Astrocyte (in vitro differentiated cells and primary cell): ENCODE results near the gene TXLNA. TPM values are rescaled to one million over a fixed set of nuclear protein-coding genes. Genes with fewer than 3 reads are reported as not detected.

ENCODE experiments used
- DNase-seq: peaks from one replicate; pipeline ENCODE4 v3.0.0-alpha.2; 2010; ENCODE audit warnings: low read depth
- FAIRE-seq: peaks from 2 replicates; lab custom pipeline; 2011; peaks lifted over from hg19 to GRCh38; lab: Jason Lieb, UNC
- H2AFZ ChIP-seq: 2 replicates; pipeline ENCODE4 v1.6.0; 2012; ENCODE audit warnings: low read depth, low read length, inconsistent platforms
- H3K27ac ChIP-seq: 2 replicates; pipeline ENCODE4 v1.5.1; 2011; ENCODE audit warnings: low read depth, low read length, inconsistent platforms
- H3K27me3 ChIP-seq: 2 replicates; pipeline ENCODE4 v1.6.0; 2011; ENCODE audit warnings: low read length, inconsistent platforms; ENCODE audit not compliant: insufficient read depth
- H3K36me3 ChIP-seq: 2 replicates; pipeline ENCODE4 v1.5.1; 2011; ENCODE audit warnings: low read length, inconsistent platforms; ENCODE audit not compliant: insufficient read depth
- H3K4me1 ChIP-seq: 2 replicates; pipeline ENCODE4 v1.5.1; 2011; ENCODE audit warnings: low read length, inconsistent platforms; ENCODE audit not compliant: insufficient read depth
- H3K4me2 ChIP-seq: 2 replicates; pipeline ENCODE4 v1.6.0; 2012; ENCODE audit warnings: low read length, inconsistent platforms
- H3K4me3 ChIP-seq: 2 replicates; pipeline ENCODE4 v1.5.1; 2011; ENCODE audit warnings: low read depth, mild to moderate bottlenecking, low read length, inconsistent platforms; ENCODE audit not compliant: insufficient read depth
- H3K79me2 ChIP-seq: 2 replicates; pipeline ENCODE4 v1.6.0; 2012; ENCODE audit warnings: mild to moderate bottlenecking, low read length, inconsistent platforms; ENCODE audit not compliant: insufficient read depth
- H3K9ac ChIP-seq: 2 replicates; pipeline ENCODE4 v1.6.0; 2012; ENCODE audit warnings: mild to moderate bottlenecking, low read length, inconsistent platforms
- H3K9me3 ChIP-seq: 2 replicates; pipeline ENCODE4 v1.5.1; 2012; ENCODE audit warnings: low read depth, mild to moderate bottlenecking, low read length, inconsistent platforms; ENCODE audit not compliant: insufficient read depth
- H4K20me1 ChIP-seq: 2 replicates; pipeline ENCODE4 v1.6.0; 2012; ENCODE audit warnings: low read length, inconsistent platforms; ENCODE audit not compliant: insufficient read depth
- H3K27ac Mint-ChIP-seq: one replicate; pipeline ENCODE4 v1.8.0; 2021; ENCODE audit warnings: mild to moderate bottlenecking, mixed read lengths; ENCODE audit not compliant: unreplicated experiment
- H3K27me3 Mint-ChIP-seq: one replicate; pipeline ENCODE4 v1.8.0; 2021; ENCODE audit warnings: low read depth, mixed read lengths; ENCODE audit not compliant: unreplicated experiment
- H3K36me3 Mint-ChIP-seq: one replicate; pipeline ENCODE4 v1.8.0; 2021; ENCODE audit warnings: low read depth, mixed read lengths; ENCODE audit not compliant: unreplicated experiment
- H3K4me1 Mint-ChIP-seq: one replicate; pipeline ENCODE4 v1.8.0; 2021; ENCODE audit warnings: low read depth, mixed read lengths; ENCODE audit not compliant: unreplicated experiment
- H3K4me3 Mint-ChIP-seq: one replicate; pipeline ENCODE4 v1.8.0; 2021; ENCODE audit warnings: mild to moderate bottlenecking, moderate library complexity, mixed read lengths; ENCODE audit not compliant: unreplicated experiment
- H3K9me3 Mint-ChIP-seq: one replicate; pipeline ENCODE4 v1.8.0; 2021; ENCODE audit warnings: mild to moderate bottlenecking, mixed read lengths; ENCODE audit not compliant: unreplicated experiment
- CTCF ChIP-seq: IDR thresholded peaks from 2 replicates; pipeline ENCODE4 v1.5.1; 2011; ENCODE audit warnings: low read depth, mild to moderate bottlenecking, inconsistent platforms, low read length, moderate library complexity; ENCODE audit not compliant: insufficient read depth
- EZH2 ChIP-seq: IDR thresholded peaks from 2 replicates; pipeline ENCODE4 v1.6.1; 2012; ENCODE audit warnings: mild to moderate bottlenecking, low read length, inconsistent platforms; ENCODE audit not compliant: insufficient read depth
- total RNA-seq: library from RNA; stranded (reverse); gene quantifications from 2 replicates; pipeline ENCODE4 v1.2.1, GENCODE V29; 2021

TXLNA gene
- total RNA-seq, 1 donor from 2014 or later = 65.8 TPM

- Mint-ChIP-seq H3K4me3 (peak overlapping the region; percentile 67), H3K36me3 (peaks cover 2% of the 10 kb centered on the region), H3K9me3 (no peaks in the 10 kb centered on the region), H3K4me1 (peaks cover 7% of the 10 kb centered on the region), H3K27me3 (no peaks in the 10 kb centered on the region), H3K27ac (peak overlapping the region; percentile 24)
- Histone ChIP-seq H3K4me3 (no peak overlapping the region), H4K20me1 (no peaks in the 10 kb centered on the region), H3K27ac (no peak overlapping the region), H3K79me2 (no peaks in the 10 kb centered on the region), H3K4me1 (peaks cover 28% of the 10 kb centered on the region), H3K9ac (no peak overlapping the region), H3K4me2 (no peak overlapping the region), H3K9me3 (no peaks in the 10 kb centered on the region), H3K27me3 (no peaks in the 10 kb centered on the region), H2AFZ (no peak overlapping the region), H3K36me3 (no peaks in the 10 kb centered on the region)
- DNase-seq = no peak
- FAIRE-seq = no peak
- TF ChIP-seq EZH2 (no peak), CTCF (no peak)
These were observed 59.9 kb downstream of the TXLNA start for GRCh38 chr1:32239337-32239736.

GRCh38 chr1:32239790-32240139, 60.3 kb downstream of the TXLNA start:
- Histone ChIP-seq H3K9me3 (no peaks in the 10 kb centered on the region), H3K27ac (no peak overlapping the region), H4K20me1 (no peaks in the 10 kb centered on the region), H3K79me2 (no peaks in the 10 kb centered on the region), H3K4me1 (peaks cover 28% of the 10 kb centered on the region), H3K4me3 (peak overlapping the region; percentile 56), H3K27me3 (no peaks in the 10 kb centered on the region), H3K9ac (peak overlapping the region; percentile 76), H2AFZ (peak overlapping the region; percentile 91), H3K36me3 (no peaks in the 10 kb centered on the region), H3K4me2 (peak overlapping the region; percentile 87)
- no peak overlapping the region for H3K27ac Mint-ChIP-seq
- H3K9me3 Mint-ChIP-seq = no peaks in the 10 kb centered on the region
- H3K4me3 Mint-ChIP-seq = peak overlapping the region; percentile 90
- DNase-seq = no peak
- no peaks in the 10 kb centered on the region for H3K27me3 Mint-ChIP-seq
- peaks cover 2% of the 10 kb centered on the region for H3K36me3 Mint-ChIP-seq
- FAIRE-seq = no peak
- no peak for TF ChIP-seq EZH2
- no peak for TF ChIP-seq CTCF
- H3K4me1 Mint-ChIP-seq = peaks cover 7% of the 10 kb centered on the region

GRCh38 chr1:32240140-32240951, 60.9 kb downstream of the TXLNA start:
- H3K4me3 ChIP-seq = peak overlapping the region; percentile 56
- Mint-ChIP-seq H3K36me3 (peaks cover 2% of the 10 kb centered on the region), H3K4me1 (peaks cover 7% of the 10 kb centered on the region), H3K9me3 (no peaks in the 10 kb centered on the region), H3K27me3 (no peaks in the 10 kb centered on the region), H3K4me3 (peak overlapping the region; percentile 90), H3K27ac (peak overlapping the region; percentile 12)
- peak overlapping the region; percentile 76 for H3K9ac ChIP-seq
- H3K79me2 ChIP-seq = no peaks in the 10 kb centered on the region
- peak overlapping the region; percentile 91 for H2AFZ ChIP-seq
- H3K27ac ChIP-seq = peak overlapping the region; percentile 6
- no peaks in the 10 kb centered on the region for H3K9me3 ChIP-seq
- peak; percentile 27 for DNase-seq
- TF ChIP-seq EZH2 (peak; percentile 36), CTCF (no peak)
- no peak for FAIRE-seq
- H3K27me3 ChIP-seq = no peaks in the 10 kb centered on the region
- peak overlapping the region; percentile 87 for H3K4me2 ChIP-seq
- H3K4me1 ChIP-seq = peaks cover 27% of the 10 kb centered on the region
- H4K20me1 ChIP-seq = no peaks in the 10 kb centered on the region
- no peaks in the 10 kb centered on the region for H3K36me3 ChIP-seq
